ENCODE results near the gene SLC3A2.

Gene SLC3A2

GRCh38 chr11:62880231-62880802, 379 bp upstream of the SLC3A2 start:
- DNase-seq (ENCODE audit: low read depth in 3 of 3) = peak in 2 of 3 experiments; percentile 29 to 44

- DNase-seq (ENCODE audit: low read depth in 3 of 3) = peak; percentile 91 to 95 (median 94)
These were observed 1.1 kb downstream of the SLC3A2 start for GRCh38 chr11:62881579-62882430.

GRCh38 chr11:62882431-62882749, 1.7 kb downstream of the SLC3A2 start:
- no peak for DNase-seq (ENCODE audit: low read depth in 3 of 3)

DNA sequence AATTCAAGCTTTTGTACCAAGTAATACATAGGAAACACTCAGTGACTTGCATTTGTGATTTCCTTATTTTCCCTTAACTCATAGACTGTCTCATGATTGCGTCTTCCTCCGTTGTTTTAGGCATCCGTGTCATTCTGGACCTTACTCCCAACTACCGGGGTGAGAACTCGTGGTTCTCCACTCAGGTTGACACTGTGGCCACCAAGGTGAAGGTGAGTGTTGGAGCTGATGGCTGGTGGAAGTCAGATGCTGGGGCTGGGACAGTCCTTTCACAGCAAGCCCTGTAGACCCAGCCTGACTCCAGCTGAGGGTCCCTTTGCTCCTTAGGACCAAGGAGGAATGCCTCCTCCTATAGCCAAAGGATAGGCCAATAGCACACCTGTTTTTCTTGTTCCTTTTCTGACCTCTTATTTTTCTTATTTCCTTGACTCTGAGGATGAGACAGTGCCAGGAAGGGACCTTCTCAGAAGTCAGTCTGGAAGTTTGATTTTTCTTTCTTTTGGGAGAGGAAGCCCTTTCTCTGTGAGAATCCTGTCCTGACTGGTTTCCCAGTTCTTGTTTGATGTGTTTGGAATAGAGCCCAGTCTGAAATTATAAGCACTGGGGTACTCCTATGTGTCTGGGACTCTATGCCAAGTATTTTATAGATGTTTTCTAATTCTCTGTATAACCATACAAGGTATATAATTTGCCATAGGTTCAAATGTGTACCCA, 2.2 kb downstream of the SLC3A2 start:
- DNase-seq (ENCODE audit: low read depth in 3 of 3) = no peak

GRCh38 chr11:62883673-62884072, 3.0 kb downstream of the SLC3A2 start:
- DNase-seq (ENCODE audit: low read depth in 3 of 3) = no peak

- no peak for DNase-seq (ENCODE audit: low read depth in 3 of 3)
These were observed 4.5 kb downstream of the SLC3A2 start for GRCh38 chr11:62885137-62885750.

DNA sequence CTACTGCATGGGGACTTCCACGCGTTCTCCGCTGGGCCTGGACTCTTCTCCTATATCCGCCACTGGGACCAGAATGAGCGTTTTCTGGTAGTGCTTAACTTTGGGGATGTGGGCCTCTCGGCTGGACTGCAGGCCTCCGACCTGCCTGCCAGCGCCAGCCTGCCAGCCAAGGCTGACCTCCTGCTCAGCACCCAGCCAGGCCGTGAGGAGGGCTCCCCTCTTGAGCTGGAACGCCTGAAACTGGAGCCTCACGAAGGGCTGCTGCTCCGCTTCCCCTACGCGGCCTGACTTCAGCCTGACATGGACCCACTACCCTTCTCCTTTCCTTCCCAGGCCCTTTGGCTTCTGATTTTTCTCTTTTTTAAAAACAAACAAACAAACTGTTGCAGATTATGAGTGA, 7.7 kb downstream of the SLC3A2 start:
- no peak for DNase-seq (ENCODE audit: low read depth in 3 of 3)

DNA sequence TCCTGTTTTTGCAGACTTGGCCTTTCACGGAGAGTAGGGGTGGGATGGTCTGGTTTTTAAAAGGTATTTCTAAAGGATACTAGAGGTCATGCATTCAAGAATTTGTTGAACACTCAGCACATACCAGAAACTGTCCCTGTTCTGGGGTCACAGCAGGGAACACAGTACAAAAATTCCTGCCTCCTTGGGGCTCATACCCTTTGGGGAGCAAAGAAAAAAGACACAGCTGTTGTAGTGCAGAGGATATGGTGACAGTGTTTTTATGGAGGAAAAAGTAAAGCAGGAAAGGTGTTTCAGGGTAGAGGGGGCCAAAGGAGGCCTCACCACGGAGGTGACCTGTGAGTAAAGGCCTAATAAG, 8.4 kb downstream of the SLC3A2 start:
- no peak for DNase-seq (ENCODE audit: low read depth in 3 of 3)

DNA sequence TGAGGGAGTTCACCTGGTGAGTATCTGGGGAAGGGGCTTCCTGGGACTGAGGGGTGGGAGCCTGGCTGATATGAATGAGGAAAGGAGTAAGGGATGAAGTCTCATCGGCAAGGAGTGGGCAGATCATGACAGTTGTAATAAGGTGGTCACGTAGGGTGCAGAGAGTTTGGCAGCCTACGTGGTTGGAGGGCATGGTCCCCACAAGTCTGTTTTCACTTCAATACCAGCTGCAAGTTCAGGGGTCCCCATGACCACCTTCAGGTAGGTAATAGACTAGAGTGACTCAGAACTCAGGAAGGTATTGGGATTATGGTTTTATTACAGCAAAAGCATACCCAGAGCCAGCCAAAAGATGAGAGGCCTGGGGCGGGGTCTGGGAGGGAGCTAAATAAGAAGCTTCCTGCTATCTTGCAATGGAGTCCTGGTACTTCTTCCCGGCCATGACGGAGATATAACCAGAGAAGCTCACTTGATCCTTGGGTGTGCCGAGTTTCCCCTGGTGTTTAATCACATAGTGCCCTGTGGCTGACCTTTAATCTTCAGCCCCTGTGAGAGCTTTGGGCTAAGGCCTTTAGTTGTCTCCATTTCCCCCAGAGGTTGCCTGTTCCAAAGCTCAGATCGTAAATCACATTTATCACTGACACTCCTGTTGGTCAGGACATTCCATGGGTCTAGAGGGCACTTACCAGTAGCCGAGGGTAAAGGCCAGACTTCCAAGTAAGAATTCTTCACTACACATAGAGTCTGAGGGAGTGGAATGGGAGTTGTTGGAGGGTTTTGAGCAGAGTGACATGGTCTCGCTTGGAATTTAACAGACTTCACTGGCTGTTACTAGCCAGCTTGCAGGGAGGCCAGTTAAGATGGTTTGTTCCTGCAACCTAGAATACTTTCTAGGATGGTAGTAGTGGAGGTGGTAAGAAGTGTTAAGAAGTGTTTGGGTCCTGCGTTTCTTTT, 9.1 kb downstream of the SLC3A2 start:
- no peak for DNase-seq (ENCODE audit: low read depth in 3 of 3)

DNA sequence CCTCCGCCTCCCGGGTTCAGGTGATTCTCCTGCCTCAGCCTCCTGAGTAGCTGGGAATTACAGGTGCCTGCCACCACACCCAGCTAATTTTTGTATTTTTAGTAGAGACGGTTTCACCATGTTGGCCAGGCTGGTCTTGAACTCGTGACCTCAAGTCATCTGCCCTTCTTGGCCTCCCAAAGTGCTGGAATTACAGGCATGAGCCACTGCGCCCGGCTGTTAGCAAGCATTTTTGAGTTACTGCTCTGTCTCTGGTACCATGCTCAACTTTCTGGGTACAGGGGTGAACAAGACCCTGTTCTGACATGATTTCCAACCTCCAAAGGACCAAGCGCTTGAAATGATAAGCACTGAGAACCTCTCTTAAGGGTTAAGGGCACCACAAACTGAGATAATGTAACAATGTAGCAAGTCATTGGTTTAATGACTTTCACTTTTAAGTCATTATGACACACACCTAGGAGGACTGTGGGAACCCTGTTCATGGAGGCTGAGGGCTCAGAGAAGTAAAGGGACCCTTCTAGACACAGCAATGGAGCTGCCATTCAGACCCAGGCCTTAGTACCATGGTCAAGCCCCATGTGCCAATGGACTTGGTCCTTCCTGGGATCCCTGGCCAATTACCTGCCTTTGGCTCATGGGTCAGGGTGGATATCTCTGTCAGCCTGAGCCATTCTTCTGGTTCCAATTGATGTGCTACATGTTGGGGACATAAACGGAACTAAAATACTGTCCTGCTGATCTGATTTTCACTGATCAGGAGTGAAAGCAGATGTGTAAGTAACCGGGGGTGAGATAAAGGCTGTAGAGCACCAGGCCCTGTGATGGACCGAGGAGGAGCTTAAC, 11.6 kb downstream of the SLC3A2 start:
- DNase-seq (ENCODE audit: low read depth in 3 of 3) = no peak

GRCh38 chr11:62895501-62895900, 14.8 kb downstream of the SLC3A2 start:
- no peak for DNase-seq (ENCODE audit: low read depth in 3 of 3)

GRCh38 chr11:62896049-62896448, 15.4 kb downstream of the SLC3A2 start:
- no peak for DNase-seq (ENCODE audit: low read depth in 3 of 3)

DNA sequence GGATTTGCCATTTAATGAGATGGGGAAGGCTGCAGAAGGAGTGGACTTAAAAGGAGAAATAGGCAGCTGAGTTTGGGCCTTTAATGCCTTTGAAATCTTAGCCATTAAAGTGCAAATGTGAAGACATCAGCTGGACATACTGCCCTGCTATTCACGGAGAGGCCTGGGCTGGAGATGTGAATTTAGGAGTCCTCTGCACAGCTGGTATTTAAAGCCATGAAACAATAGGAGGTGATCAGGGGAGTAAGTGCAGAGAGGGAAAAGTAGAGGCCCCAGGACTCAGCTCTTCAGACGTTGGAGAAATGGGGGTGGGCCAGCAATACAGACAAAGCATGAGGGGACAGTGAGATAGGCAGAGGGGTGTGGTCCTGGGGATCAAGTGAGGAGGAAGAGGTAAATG, 16.6 kb downstream of the SLC3A2 start:
- no peak for DNase-seq (ENCODE audit: low read depth in 3 of 3)

GRCh38 chr11:62898027-62898426, 17.3 kb downstream of the SLC3A2 start:
- no peak for DNase-seq (ENCODE audit: low read depth in 3 of 3)

GRCh38 chr11:62902932-62903331, 22.2 kb downstream of the SLC3A2 start:
- DNase-seq (ENCODE audit: low read depth in 3 of 3) = no peak

DNA sequence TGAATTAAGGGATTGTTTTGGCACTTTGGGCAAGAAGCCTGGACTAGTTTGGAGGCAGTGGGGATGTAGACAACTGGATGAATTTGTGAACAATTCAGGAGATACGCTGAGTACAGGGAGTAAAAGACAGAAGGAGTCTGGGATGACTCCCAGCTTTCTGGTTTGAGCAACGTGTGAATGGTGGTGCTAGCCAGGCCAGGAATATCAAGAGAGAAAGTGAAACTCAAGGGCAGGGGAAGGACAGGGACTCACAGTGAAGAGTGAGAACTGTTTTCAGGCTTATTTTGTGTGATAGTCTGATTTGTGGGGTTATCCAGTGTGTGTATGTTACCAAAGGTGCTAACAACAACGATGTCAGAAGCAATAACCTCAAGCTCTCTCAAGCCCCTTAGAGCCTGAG, 24.6 kb downstream of the SLC3A2 start:
- DNase-seq (ENCODE audit: low read depth in 3 of 3) = no peak

GRCh38 chr11:62905927-62906531, 25.3 kb downstream of the SLC3A2 start:
- DNase-seq (ENCODE audit: low read depth in 3 of 3) = peak; percentile 58 to 78 (median 75)

DNA sequence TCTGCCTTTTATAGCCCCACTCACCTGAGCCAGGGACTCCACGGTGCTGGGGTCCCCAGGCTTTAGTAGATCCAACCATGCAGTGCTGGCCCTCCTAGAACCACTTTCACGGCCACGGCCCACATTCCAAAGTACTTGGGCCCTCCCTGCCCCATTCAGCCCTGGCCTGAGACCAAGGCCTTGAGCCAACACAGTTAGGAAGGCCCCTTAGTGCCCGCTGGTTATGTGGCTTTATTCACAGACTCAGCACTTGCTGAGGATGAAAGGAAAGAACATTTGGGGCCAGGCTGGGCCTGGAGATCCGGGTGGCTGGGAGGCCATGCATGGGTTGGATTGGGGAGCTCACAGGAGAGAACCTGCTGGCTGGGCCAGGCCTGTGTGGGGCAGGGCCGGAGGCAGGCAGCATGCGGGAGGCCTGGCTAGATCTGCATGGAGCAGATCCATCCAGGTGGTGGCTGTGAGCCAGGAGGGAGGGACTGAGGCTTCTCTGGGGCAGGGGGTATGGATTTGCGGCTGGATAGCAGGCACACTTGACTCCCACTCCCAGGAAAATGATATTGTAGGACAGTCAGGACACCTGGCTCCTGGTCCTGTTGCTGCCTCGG, 27.9 kb downstream of the SLC3A2 start:
- no peak for DNase-seq (ENCODE audit: low read depth in 3 of 3)

GRCh38 chr11:62909107-62909894, 28.6 kb downstream of the SLC3A2 start:
- DNase-seq (ENCODE audit: low read depth in 3 of 3) = no peak
